22Rv1 (cell line): ENCODE measurements around the gene NUBP1.

Experiments
- ZFX ChIP-seq: fragments of 450-650 bp; IDR thresholded peaks from 2 replicates; pipeline ENCODE4 v1.6.1; 2017; ENCODE audit warnings: antibody characterized with exemption, borderline replicate concordance
- TF ChIP-seq, protein P1 (sequence below): fragments of 450-650 bp; IDR thresholded peaks from 2 replicates; pipeline ENCODE4 v1.5.1; 2017; ENCODE audit warnings: mild to moderate bottlenecking

GRCh38 chr16:10731790-10732189, 11.9 kb upstream of the NUBP1 start:
- TF ChIP-seq, protein P1, sequence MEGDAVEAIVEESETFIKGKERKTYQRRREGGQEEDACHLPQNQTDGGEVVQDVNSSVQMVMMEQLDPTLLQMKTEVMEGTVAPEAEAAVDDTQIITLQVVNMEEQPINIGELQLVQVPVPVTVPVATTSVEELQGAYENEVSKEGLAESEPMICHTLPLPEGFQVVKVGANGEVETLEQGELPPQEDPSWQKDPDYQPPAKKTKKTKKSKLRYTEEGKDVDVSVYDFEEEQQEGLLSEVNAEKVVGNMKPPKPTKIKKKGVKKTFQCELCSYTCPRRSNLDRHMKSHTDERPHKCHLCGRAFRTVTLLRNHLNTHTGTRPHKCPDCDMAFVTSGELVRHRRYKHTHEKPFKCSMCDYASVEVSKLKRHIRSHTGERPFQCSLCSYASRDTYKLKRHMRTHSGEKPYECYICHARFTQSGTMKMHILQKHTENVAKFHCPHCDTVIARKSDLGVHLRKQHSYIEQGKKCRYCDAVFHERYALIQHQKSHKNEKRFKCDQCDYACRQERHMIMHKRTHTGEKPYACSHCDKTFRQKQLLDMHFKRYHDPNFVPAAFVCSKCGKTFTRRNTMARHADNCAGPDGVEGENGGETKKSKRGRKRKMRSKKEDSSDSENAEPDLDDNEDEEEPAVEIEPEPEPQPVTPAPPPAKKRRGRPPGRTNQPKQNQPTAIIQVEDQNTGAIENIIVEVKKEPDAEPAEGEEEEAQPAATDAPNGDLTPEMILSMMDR: no peak
- TF ChIP-seq ZFX: no peak
